GM12878 (cell line): Measurements from ENCODE around the gene LYPD6. TPM values are rescaled to one million over a fixed set of nuclear protein-coding genes. Genes with fewer than 3 reads are reported as not detected.

ENCODE experiments used
- ATAC-seq: fragments of 200-7000 bp; cut with Tn5 transposase; 3 replicates; pipeline ENCODE4 v1.9.1; 2020; ENCODE audit warnings: mild to moderate bottlenecking, moderate library complexity
- BruUV-seq: library from RNA; stranded (reverse); fragments of 400-500 nt; replicated peaks from 2 replicates; lab custom pipeline; 2021; lab: Mats Ljungman, UMichigan
- CTCF ChIA-PET: fragments of 300-600 bp; sonication (Branson Sonifier 250); formaldehyde crosslinking; extraction: SDS; loops from one replicate; lab custom pipeline; 2021; ENCODE audit warnings: inconsistent platforms; lab: Yijun Ruan, JAX
- POLR2A ChIA-PET: fragments of 350-600 bp; formaldehyde crosslinking; extraction: SDS; loops from one replicate; lab custom pipeline; 2021; ENCODE audit warnings: inconsistent platforms; lab: Charles Lee
- RAD21 ChIA-PET: fragments of 300-600 bp; sonication (Branson Sonifier 250); formaldehyde crosslinking; loops from one replicate; lab custom pipeline; 2023; ENCODE audit warnings: antibody characterized with exemption; ENCODE audit not compliant: unreplicated experiment; lab: Charles Lee
- SMC1A ChIA-PET: fragments of 300-600 bp; sonication (Branson Sonifier 250); formaldehyde crosslinking; loops from one replicate; lab custom pipeline; 2023; ENCODE audit not compliant: unreplicated experiment, uncharacterized antibody; lab: Charles Lee
- DNase-seq: peaks from one replicate; pipeline ENCODE4 v3.0.0-alpha.2; 2011; ENCODE audit warnings: low read depth, low spot score
- FAIRE-seq: peaks from 3 replicates; lab custom pipeline; 2011; peaks lifted over from hg19 to GRCh38; lab: Jason Lieb, UNC
- H2AFZ ChIP-seq: 2 replicates; pipeline ENCODE4 v1.6.0; 2011; ENCODE audit warnings: low read depth, low read length, control low read depth; ENCODE audit not compliant: control insufficient read depth
- H3K27ac ChIP-seq: 2 replicates; pipeline ENCODE4 v1.5.1; 2011; ENCODE audit warnings: control low read depth; ENCODE audit not compliant: control insufficient read depth, insufficient read depth
- H3K27me3 ChIP-seq, 2 experiments: replicated peaks in 1 of 2; 2 replicates each; pipeline versions ENCODE4 v1.6.0 to v1.6.1; 2011; ENCODE audit warnings: low read length in 1 of 2; ENCODE audit not compliant: control insufficient read depth in 2 of 2, insufficient read depth in 2 of 2
- H3K36me3 ChIP-seq, 2 experiments: 2 replicates each; pipeline ENCODE4 v1.5.1; 2011; ENCODE audit warnings: low read length in 1 of 2; ENCODE audit not compliant: control insufficient read depth in 2 of 2, insufficient read depth in 2 of 2
- H3K4me1 ChIP-seq: 2 replicates; pipeline ENCODE4 v1.6.1; 2011; ENCODE audit warnings: mild to moderate bottlenecking, low read length, moderate library complexity, mixed read lengths; ENCODE audit not compliant: control insufficient read depth, insufficient read depth
- H3K4me2 ChIP-seq: 2 replicates; pipeline ENCODE4 v1.6.0; 2011; ENCODE audit warnings: control low read depth; ENCODE audit not compliant: control insufficient read depth, insufficient read depth
- H3K4me3 ChIP-seq: fragments of 200-600 bp; sonication (generic); 2 replicates; pipeline ENCODE4 v1.5.1; 2016
- H3K79me2 ChIP-seq: 2 replicates; pipeline ENCODE4 v1.6.0; 2011; ENCODE audit warnings: low read length; ENCODE audit not compliant: control insufficient read depth, insufficient read depth
- H3K9ac ChIP-seq: 2 replicates; pipeline ENCODE4 v1.8.0; 2011; ENCODE audit warnings: low read length, control low read depth, mixed read lengths; ENCODE audit not compliant: control insufficient read depth, insufficient read depth
- H3K9me3 ChIP-seq: replicated peaks from 3 replicates; pipeline ENCODE4 v1.5.1; 2011; ENCODE audit warnings: mild to moderate bottlenecking, low read length; ENCODE audit not compliant: control insufficient read depth, insufficient read depth
- H4K20me1 ChIP-seq: 2 replicates; pipeline ENCODE4 v1.6.0; 2011; ENCODE audit not compliant: control insufficient read depth, insufficient read depth
- CHD2 ChIP-seq: IDR thresholded peaks from 2 replicates; pipeline ENCODE4 v1.6.1; 2011; ENCODE audit warnings: low read depth, low read length, improper control_type of control experiment, borderline replicate concordance
- CHD4 ChIP-seq: fragments of 200-600 bp; sonication (generic); IDR thresholded peaks from 2 replicates; pipeline ENCODE4 v1.6.1; 2016; ENCODE audit warnings: mild to moderate bottlenecking
- HDAC2 ChIP-seq: fragments of 200-600 bp; sonication (generic); IDR thresholded peaks from 2 replicates; pipeline ENCODE4 v1.6.1; 2017
- MYC ChIP-seq: IDR thresholded peaks from 2 replicates; pipeline ENCODE4 v1.6.1; 2011; ENCODE audit warnings: mild to moderate bottlenecking, low read length, moderate library complexity, inconsistent platforms; ENCODE audit not compliant: insufficient read depth, insufficient replicate concordance, insufficient read length, severe bottlenecking
- NFYB ChIP-seq: IDR thresholded peaks from 2 replicates; pipeline ENCODE4 v1.6.1; 2011; ENCODE audit warnings: low read depth, mild to moderate bottlenecking, low read length, improper control_type of control experiment, moderate library complexity; ENCODE audit not compliant: insufficient read depth
- NRF1 ChIP-seq: conservative IDR thresholded peaks from 2 replicates; pipeline ENCODE4 v1.6.1; 2011; ENCODE audit warnings: mild to moderate bottlenecking, low read depth, low read length, improper control_type of control experiment
- SIN3A ChIP-seq: IDR thresholded peaks from 2 replicates; pipeline ENCODE4 v1.6.1; 2012; ENCODE audit warnings: low read depth, low read length, improper control_type of control experiment
- YBX1 ChIP-seq: fragments of 450-650 bp; IDR thresholded peaks from 2 replicates; pipeline ENCODE4 v1.6.1; 2016; ENCODE audit warnings: antibody characterized with exemption
- ZNF24 ChIP-seq: fragments of 450-650 bp; IDR thresholded peaks from 2 replicates; pipeline ENCODE4 v1.6.1; 2017; ENCODE audit warnings: antibody characterized with exemption, mild to moderate bottlenecking
- ZNF622 ChIP-seq: fragments of 450-650 bp; IDR thresholded peaks from 2 replicates; pipeline ENCODE4 v1.6.1; 2017; ENCODE audit warnings: mild to moderate bottlenecking, inconsistent platforms
- ZZZ3 ChIP-seq: IDR thresholded peaks from 2 replicates; pipeline ENCODE4 v1.6.1; 2011; ENCODE audit warnings: low read depth; ENCODE audit not compliant: control insufficient read depth, insufficient read length
- WGBS: methylation state at CpG from one replicate; pipeline ENCODE4 v1.1.6; 2016; ENCODE audit warnings: low lambda C conversion rate; ENCODE audit not compliant: insufficient replicate concordance, insufficient coverage; ENCODE audit errors: missing lambda C conversion rate; 5-methylcytosine and 5-hydroxymethylcytosine counted together
- in situ Hi-C: fragments of 300-500 bp; cut with MboI; formaldehyde crosslinking; loops from 9 replicates; pipeline ENCODE4 v1.14.3; 2018; ENCODE audit warnings: mixed read lengths
- intact Hi-C: fragments of 100-400 bp; cut with micrococcal nuclease; formaldehyde crosslinking; loops from one replicate; pipeline ENCODE4 v1.14.2; 2022; ENCODE audit not compliant: unreplicated experiment
- polyA plus RNA-seq, 11 experiments: library from polyadenylated mRNA; depleted of rRNA in 4 of 11; unstranded in 6 of 11; stranded (reverse) in 5 of 11; fragments of >200 nt; fragmentation: Nextera tagmentation in 4 of 11; fragmentation: Illumina TruSeq in 1 of 11; extraction: Ambion mirVana in 4 of 11; extraction: Trizol in 1 of 11; gene quantifications; 1 replicate in 1 of 11; 2 replicates in 10 of 11; pipeline versions ENCODE4 v1.2.1 to v1.2.3, GENCODE V29; 2011 to 2016; ENCODE audit warnings: inconsistent platforms in 2 of 11, missing spikeins in 2 of 11, low read depth in 1 of 11
- total RNA-seq, 4 experiments: library from RNA; depleted of rRNA in 3 of 4; stranded (reverse); fragments of >200 nt in 3 of 4; fragmentation: Illumina TruSeq in 1 of 4; extraction: Trizol in 1 of 4; gene quantifications; 2 replicates each; pipeline versions ENCODE4 v1.2.1 to v1.2.3, GENCODE V29; 2013 to 2021
- TF ChIP-seq, protein P1 (sequence below): fragments of 450-650 bp; IDR thresholded peaks from 2 replicates; pipeline ENCODE4 v1.6.1; 2016; ENCODE audit warnings: mild to moderate bottlenecking

The LYPD6 gene
- total and polyA plus RNA-seq, 10 of the 15 experiments (the other 5 are each of a cell fraction or from before 2014, with no cell fraction given) = not detected

GRCh38 chr2:149430743-149431736, 100.7 kb downstream of the LYPD6 start:
- Histone ChIP-seq H3K4me1 (no peaks in the 10 kb centered on the region), H3K36me3 (no peaks in the 10 kb centered on the region), H3K27me3 (no peaks in the 10 kb centered on the region), H3K9ac (no peak overlapping the region), H3K9me3 (no peaks in the 10 kb centered on the region), H4K20me1 (no peaks in the 10 kb centered on the region), H3K4me2 (no peak overlapping the region), H2AFZ (no peak overlapping the region), H3K4me3 (no peak overlapping the region), H3K79me2 (no peaks in the 10 kb centered on the region), H3K27ac (no peak overlapping the region)
- FAIRE-seq = no peak
- POLR2A ChIA-PET = no interaction called here
- intact Hi-C loops = loop anchor here (5.0 kb wide), 1 partner anchor 49 kb away; no protein-coding TSS in a partner anchor
- TF ChIP-seq HDAC2 = no peak
- no peak for TF ChIP-seq SIN3A
- no peak for TF ChIP-seq CHD4
- TF ChIP-seq MYC = no peak
- TF ChIP-seq ZNF24 = no peak
- TF ChIP-seq NFYB = no peak
- TF ChIP-seq YBX1 = no peak
- no peak for TF ChIP-seq NRF1
- TF ChIP-seq, protein P1, sequence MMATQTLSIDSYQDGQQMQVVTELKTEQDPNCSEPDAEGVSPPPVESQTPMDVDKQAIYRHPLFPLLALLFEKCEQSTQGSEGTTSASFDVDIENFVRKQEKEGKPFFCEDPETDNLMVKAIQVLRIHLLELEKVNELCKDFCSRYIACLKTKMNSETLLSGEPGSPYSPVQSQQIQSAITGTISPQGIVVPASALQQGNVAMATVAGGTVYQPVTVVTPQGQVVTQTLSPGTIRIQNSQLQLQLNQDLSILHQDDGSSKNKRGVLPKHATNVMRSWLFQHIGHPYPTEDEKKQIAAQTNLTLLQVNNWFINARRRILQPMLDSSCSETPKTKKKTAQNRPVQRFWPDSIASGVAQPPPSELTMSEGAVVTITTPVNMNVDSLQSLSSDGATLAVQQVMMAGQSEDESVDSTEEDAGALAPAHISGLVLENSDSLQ = no peak
- TF ChIP-seq CHD2 = no peak
- no peak for TF ChIP-seq ZZZ3
- TF ChIP-seq ZNF622 = no peak
- no peak for DNase-seq
- CTCF ChIA-PET = no interaction called here
- BruUV-seq = no TSS peak
- RAD21 ChIA-PET = no interaction called here
- SMC1A ChIA-PET = no interaction called here
- in situ Hi-C loops = no loop called here
- 47% methylated on average over 6 of the region's 6 CpGs for WGBS
- no peak for ATAC-seq
